Hepatocyte (in vitro differentiated cells): ENCODE results near the gene RBFOX1. TPM values are rescaled to one million over a fixed set of nuclear protein-coding genes. Genes with fewer than 3 reads are reported as not detected.

Source experiments
- DNase-seq: peaks from one replicate; pipeline ENCODE4 v3.0.0-alpha.2; 2016; ENCODE audit warnings: low spot score
- H2AFZ ChIP-seq: fragments of 200-600 bp; sonication (generic); 2 replicates; pipeline ENCODE4 v1.6.0; 2016; ENCODE audit warnings: antibody characterized with exemption, mild to moderate bottlenecking
- H3K27ac ChIP-seq: fragments of 200-600 bp; sonication (generic); 2 replicates; pipeline ENCODE4 v1.5.1; 2016; ENCODE audit warnings: mild to moderate bottlenecking
- H3K27me3 ChIP-seq: fragments of 200-600 bp; sonication (generic); 2 replicates; pipeline ENCODE4 v1.6.1; 2016
- H3K36me3 ChIP-seq: fragments of 200-600 bp; sonication (generic); replicated peaks from 2 replicates; pipeline ENCODE4 v1.5.1; 2016; ENCODE audit warnings: low read depth; ENCODE audit not compliant: insufficient read depth
- H3K4me1 ChIP-seq: fragments of 200-600 bp; sonication (generic); 2 replicates; pipeline ENCODE4 v1.5.1; 2016; ENCODE audit warnings: mild to moderate bottlenecking, moderate library complexity; ENCODE audit not compliant: insufficient read depth
- H3K4me2 ChIP-seq: fragments of 200-600 bp; sonication (generic); 2 replicates; pipeline ENCODE4 v1.6.0; 2016
- H3K4me3 ChIP-seq: fragments of 200-600 bp; sonication (generic); 2 replicates; pipeline ENCODE4 v1.5.1; 2016; ENCODE audit warnings: mild to moderate bottlenecking
- H3K79me2 ChIP-seq: fragments of 200-600 bp; sonication (generic); 2 replicates; pipeline ENCODE4 v1.6.0; 2017; ENCODE audit warnings: mild to moderate bottlenecking
- H3K9me2 ChIP-seq: fragments of 200-600 bp; sonication (generic); replicated peaks from 2 replicates; pipeline ENCODE4 v1.6.0; 2017; ENCODE audit warnings: mild to moderate bottlenecking; ENCODE audit not compliant: insufficient read depth
- H3K9me3 ChIP-seq: fragments of 200-600 bp; sonication (generic); 2 replicates; pipeline ENCODE4 v1.5.1; 2016; ENCODE audit warnings: low read depth, mild to moderate bottlenecking
- H4K20me1 ChIP-seq: fragments of 200-600 bp; sonication (generic); 2 replicates; pipeline ENCODE4 v1.6.0; 2016; ENCODE audit warnings: mild to moderate bottlenecking; ENCODE audit not compliant: insufficient read depth, poor library complexity, severe bottlenecking
- EZH2 ChIP-seq: fragments of 200-600 bp; sonication (generic); IDR thresholded peaks from 2 replicates; pipeline ENCODE4 v1.6.1; 2016; ENCODE audit warnings: antibody characterized with exemption, mild to moderate bottlenecking, borderline replicate concordance
- EZH2phosphoT487 ChIP-seq: fragments of 200-600 bp; sonication (generic); IDR thresholded peaks from one replicate; pipeline ENCODE4 v1.6.1; 2018; ENCODE audit warnings: antibody characterized with exemption, mild to moderate bottlenecking, low read depth, moderate library complexity; ENCODE audit not compliant: unreplicated experiment, severe bottlenecking
- WGBS: methylation state at CpG from one replicate; pipeline ENCODE4 v1.1.6; 2016; ENCODE audit warnings: low lambda C conversion rate; ENCODE audit errors: missing lambda C conversion rate; 5-methylcytosine and 5-hydroxymethylcytosine counted together
- polyA plus RNA-seq: library from polyadenylated mRNA; unstranded; fragments of >200 nt; fragmentation: Nextera tagmentation; extraction: Ambion mirVana; gene quantifications from 2 replicates; pipeline ENCODE4 v1.2.1, GENCODE V29; 2016
- total RNA-seq: library from RNA; depleted of rRNA; stranded (reverse); fragments of >200 nt; gene quantifications from 2 replicates; pipeline ENCODE4 v1.2.3, GENCODE V29; 2014
- TF ChIP-seq, protein P1 (sequence below): fragments of 200-600 bp; sonication (generic); IDR thresholded peaks from 2 replicates; pipeline ENCODE4 v1.5.1; 2016; ENCODE audit warnings: antibody characterized with exemption, mild to moderate bottlenecking; ENCODE audit not compliant: poor library complexity

RBFOX1 gene
- total and polyA plus RNA-seq, 2 experiments from 2014 or later, result 1.00 to 1.2 TPM

DNA sequence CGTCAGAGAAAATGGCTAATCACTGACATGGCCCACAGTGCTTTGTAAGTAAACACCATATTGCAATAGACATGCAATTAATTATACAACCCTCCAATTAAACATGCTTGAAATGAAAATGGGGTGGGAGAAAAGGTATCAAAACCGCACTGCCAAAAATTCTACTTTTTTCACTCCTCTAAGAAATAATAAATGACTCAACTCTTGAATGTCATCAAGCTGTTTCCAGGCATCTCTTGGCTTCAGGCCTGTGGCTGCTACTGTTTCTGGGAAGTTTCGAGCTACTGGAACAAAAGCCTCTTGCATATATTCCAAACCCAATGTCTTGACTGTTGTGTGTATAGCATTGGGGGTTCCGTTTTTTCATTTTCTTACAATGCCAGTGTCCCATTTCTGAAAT, 412.6 kb downstream of the RBFOX1 start:
- H3K36me3 ChIP-seq, result no peaks in the 10 kb centered on the region
- no peaks in the 10 kb centered on the region for H3K79me2 ChIP-seq
- WGBS, result 81% methylated on average over 4 of the region's 4 CpGs
- H3K4me1 ChIP-seq, result no peaks in the 10 kb centered on the region
- H3K27me3 ChIP-seq, result no peaks in the 10 kb centered on the region
- no peaks in the 10 kb centered on the region for H3K9me3 ChIP-seq
- no peak overlapping the region for H3K4me2 ChIP-seq
- TF ChIP-seq, protein P1, sequence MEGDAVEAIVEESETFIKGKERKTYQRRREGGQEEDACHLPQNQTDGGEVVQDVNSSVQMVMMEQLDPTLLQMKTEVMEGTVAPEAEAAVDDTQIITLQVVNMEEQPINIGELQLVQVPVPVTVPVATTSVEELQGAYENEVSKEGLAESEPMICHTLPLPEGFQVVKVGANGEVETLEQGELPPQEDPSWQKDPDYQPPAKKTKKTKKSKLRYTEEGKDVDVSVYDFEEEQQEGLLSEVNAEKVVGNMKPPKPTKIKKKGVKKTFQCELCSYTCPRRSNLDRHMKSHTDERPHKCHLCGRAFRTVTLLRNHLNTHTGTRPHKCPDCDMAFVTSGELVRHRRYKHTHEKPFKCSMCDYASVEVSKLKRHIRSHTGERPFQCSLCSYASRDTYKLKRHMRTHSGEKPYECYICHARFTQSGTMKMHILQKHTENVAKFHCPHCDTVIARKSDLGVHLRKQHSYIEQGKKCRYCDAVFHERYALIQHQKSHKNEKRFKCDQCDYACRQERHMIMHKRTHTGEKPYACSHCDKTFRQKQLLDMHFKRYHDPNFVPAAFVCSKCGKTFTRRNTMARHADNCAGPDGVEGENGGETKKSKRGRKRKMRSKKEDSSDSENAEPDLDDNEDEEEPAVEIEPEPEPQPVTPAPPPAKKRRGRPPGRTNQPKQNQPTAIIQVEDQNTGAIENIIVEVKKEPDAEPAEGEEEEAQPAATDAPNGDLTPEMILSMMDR, result no peak
- no peak overlapping the region for H3K27ac ChIP-seq
- no peaks in the 10 kb centered on the region for H4K20me1 ChIP-seq
- no peaks in the 10 kb centered on the region for H3K9me2 ChIP-seq
- H2AFZ ChIP-seq, result no peak overlapping the region
- H3K4me3 ChIP-seq, result no peak overlapping the region
- DNase-seq, result no peak

DNA sequence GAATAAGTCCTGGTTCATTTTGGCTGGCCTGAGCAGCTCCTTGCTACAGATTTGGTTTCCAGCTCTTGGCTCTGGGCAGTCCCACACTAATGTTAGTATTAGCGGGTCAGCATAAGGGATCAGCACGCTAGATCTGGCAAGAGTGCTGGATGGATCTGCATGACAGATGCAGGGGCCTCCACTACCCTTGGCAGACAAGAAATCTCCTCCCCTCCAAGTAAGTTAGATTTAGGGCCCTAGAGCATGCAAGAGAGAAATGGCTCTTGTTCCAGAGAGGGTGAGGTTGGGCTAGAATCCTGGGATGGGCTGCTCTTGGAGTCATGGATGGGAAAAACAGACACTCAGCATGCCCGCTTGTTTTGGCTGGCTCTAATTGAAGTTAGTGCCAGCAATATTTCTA, 414.3 kb downstream of the RBFOX1 start:
- Histone ChIP-seq H3K4me3 (no peak overlapping the region), H3K4me1 (no peaks in the 10 kb centered on the region), H3K27me3 (no peaks in the 10 kb centered on the region), H3K36me3 (no peaks in the 10 kb centered on the region), H3K79me2 (no peaks in the 10 kb centered on the region), H4K20me1 (no peaks in the 10 kb centered on the region), H3K9me3 (no peaks in the 10 kb centered on the region), H3K4me2 (no peak overlapping the region), H2AFZ (no peak overlapping the region), H3K27ac (no peak overlapping the region), H3K9me2 (no peaks in the 10 kb centered on the region)
- WGBS, result 91% methylated on average over 3 of the region's 3 CpGs
- no peak for DNase-seq
- TF ChIP-seq, protein P1, result no peak
- TF ChIP-seq EZH2phosphoT487 (no peak), EZH2 (no peak)

DNA sequence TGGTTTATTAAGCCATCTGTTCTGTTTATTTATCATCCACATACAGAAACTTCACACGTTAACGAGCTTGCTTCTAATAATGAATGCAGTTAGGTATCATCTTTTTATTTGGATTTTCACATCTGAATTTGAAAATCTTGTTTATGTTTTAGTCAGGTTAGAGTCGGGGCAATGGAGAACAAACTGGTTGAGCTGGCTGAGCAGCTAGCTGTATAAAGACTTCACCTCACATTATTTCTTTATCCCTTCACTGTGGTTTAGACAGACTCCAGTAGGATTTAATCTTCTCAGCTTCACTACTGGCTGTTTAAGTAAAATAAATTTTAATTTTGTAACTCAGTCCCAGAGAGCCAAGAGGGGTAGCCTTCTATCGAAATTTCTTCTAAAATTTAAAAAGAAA, 415.9 kb downstream of the RBFOX1 start:
- DNase-seq, result no peak
- Histone ChIP-seq H4K20me1 (no peaks in the 10 kb centered on the region), H2AFZ (no peak overlapping the region), H3K9me2 (no peaks in the 10 kb centered on the region), H3K79me2 (no peaks in the 10 kb centered on the region), H3K4me1 (no peaks in the 10 kb centered on the region), H3K36me3 (no peaks in the 10 kb centered on the region), H3K4me2 (no peak overlapping the region), H3K4me3 (no peak overlapping the region), H3K27ac (no peak overlapping the region), H3K9me3 (no peaks in the 10 kb centered on the region), H3K27me3 (no peaks in the 10 kb centered on the region)
- 60% methylated on average over 4 of the region's 4 CpGs for WGBS
- TF ChIP-seq, protein P1, result no peak
- TF ChIP-seq EZH2phosphoT487, result no peak
- no peak for TF ChIP-seq EZH2

DNA sequence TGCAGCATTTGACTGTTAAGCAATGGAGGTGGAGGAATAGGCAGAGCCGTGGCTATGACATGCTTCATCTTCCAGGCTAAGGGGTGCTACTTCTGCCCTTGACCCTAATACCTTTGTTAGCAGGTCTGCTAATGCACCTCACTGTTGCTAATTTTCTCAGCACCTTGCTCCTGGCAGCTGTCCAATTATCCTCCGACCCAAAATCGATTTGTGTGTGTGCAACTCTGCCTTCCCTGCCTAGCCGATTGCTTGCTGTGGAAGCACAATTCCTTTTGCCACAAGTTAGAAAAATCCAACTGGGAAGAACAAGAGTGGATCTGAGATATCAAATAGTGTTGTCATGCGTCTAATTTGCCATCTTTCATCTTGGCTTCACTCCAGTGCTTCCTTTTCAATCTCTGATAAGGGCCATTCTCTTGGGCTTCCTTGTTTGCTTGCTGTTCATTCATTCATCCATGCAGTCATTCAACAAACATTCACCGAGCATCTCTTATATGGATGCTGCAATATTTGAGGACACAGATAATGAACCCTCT, 422.8 kb downstream of the RBFOX1 start:
- H3K27me3 ChIP-seq, result no peaks in the 10 kb centered on the region
- H3K4me1 ChIP-seq, result no peaks in the 10 kb centered on the region
- DNase-seq, result peak; percentile 16
- H3K4me2 ChIP-seq, result no peak overlapping the region
- H2AFZ ChIP-seq, result no peak overlapping the region
- no peaks in the 10 kb centered on the region for H3K9me2 ChIP-seq
- H3K9me3 ChIP-seq, result no peaks in the 10 kb centered on the region
- H3K27ac ChIP-seq, result no peak overlapping the region
- 72% methylated on average over 6 of the region's 6 CpGs for WGBS
- no peaks in the 10 kb centered on the region for H3K36me3 ChIP-seq
- TF ChIP-seq, protein P1, result no peak
- no peak for TF ChIP-seq EZH2phosphoT487
- TF ChIP-seq EZH2, result no peak
- H3K79me2 ChIP-seq, result no peaks in the 10 kb centered on the region
- H4K20me1 ChIP-seq, result no peaks in the 10 kb centered on the region
- H3K4me3 ChIP-seq, result no peak overlapping the region
